Superior temporal gyrus (tissue), 1 donor: ENCODE results near the gene LMCD1.
A peak's percentile ranks its signal among the peaks of the same experiment; 100 is the strongest.

ENCODE experiments used
- DNase-seq: peaks from one replicate; pipeline ENCODE4 v3.0.0-alpha.2; 2016; ENCODE audit errors: extremely low spot score

Gene LMCD1

DNA sequence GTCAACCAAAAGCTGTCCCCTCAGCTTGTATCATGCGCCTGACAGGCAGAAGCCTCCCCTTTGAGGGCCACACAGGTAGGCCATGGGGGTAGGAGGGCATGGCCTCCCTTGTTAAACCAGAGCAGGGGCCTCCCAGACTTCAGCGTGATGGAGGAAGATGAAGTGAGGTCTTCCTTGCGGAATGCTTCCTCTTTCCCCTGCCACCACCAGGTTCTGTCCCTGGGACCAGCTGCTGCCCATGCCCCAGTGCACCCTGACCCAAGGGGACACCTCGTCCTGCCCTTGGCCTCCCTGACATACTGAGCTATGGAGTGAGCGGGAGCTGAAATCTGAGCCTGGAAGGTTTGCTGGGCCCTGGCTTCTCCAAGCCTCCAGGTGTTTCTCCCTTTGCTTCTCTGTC lies 116.3 kb downstream of the LMCD1 start:
- DNase-seq = no peak

DNA sequence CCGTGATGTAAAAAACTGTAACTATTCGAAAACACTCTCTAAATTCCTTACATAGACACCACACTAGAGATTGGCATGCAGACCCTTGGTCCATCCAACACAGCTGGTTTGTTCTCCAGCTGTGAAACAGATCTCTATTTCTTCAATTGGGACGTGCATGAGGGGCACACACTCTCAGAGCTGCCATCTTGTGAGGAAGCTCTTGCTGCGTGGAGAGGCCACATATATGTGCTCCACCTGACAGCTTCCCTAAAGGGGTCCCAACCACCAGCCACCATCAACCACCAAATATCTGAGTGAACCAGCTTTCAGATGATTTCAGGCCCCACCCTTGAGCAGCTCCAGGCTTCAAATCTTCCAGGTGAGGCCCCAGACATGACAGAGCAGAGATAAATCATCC lies 117.3 kb downstream of the LMCD1 start:
- no peak for DNase-seq

DNA sequence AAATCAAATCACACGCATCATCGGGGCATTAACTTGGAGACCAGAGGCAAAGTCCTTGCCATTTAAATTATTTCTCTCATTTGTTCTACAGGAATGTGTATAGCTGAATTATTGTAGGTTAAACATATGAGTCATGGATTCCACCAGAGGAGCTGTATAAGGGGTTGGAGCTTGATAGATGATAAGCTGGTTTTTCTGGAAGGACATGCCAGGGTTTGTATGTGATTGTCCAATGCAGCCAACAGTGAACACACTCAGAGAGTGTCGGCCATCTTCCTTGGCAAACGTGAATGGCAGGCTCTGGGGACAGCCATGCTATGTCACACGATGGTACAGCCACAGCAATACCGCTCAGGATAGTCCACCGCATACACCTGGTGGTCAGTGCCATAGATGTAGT lies 117.9 kb downstream of the LMCD1 start:
- DNase-seq = no peak

DNA sequence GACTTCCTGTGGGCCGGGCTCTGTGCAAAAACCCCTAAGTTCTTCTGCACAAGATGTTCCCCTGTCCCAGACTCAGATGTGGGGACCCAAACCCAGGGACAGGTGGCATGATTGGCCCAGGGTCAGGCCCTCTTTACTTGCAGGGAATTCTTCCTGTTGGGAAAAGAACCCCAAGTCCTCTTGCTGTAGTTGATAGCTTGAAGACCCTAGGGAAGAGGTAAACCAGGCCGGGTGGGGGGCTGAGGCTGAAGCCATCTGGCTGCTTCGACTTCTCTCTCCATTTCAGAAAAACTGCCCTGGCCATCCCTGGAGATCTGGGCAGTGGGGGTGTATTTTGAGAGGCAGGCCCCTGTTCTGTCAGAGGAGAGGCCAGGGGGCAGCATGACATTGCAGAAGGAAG lies 119.5 kb downstream of the LMCD1 start:
- DNase-seq = no peak

DNA sequence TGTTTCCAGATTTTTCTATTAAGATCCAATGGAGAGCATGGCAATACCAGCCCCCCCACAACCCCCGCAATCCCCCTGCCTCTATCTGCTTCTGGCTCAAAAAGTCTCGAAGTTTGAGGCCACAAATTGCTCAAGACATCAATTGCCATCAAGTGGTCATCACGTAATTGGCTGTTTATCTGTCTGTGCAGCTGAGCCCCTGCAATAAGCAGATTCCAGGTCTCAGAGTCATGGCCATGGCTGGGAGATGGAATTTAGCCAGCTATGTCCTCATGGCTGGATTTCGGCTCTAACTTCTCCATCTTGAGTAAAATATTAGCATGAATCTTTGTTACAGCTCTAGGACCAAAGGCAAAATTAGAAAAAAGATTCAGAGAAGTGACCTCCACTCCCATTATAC lies 120.2 kb downstream of the LMCD1 start:
- DNase-seq = no peak

DNA sequence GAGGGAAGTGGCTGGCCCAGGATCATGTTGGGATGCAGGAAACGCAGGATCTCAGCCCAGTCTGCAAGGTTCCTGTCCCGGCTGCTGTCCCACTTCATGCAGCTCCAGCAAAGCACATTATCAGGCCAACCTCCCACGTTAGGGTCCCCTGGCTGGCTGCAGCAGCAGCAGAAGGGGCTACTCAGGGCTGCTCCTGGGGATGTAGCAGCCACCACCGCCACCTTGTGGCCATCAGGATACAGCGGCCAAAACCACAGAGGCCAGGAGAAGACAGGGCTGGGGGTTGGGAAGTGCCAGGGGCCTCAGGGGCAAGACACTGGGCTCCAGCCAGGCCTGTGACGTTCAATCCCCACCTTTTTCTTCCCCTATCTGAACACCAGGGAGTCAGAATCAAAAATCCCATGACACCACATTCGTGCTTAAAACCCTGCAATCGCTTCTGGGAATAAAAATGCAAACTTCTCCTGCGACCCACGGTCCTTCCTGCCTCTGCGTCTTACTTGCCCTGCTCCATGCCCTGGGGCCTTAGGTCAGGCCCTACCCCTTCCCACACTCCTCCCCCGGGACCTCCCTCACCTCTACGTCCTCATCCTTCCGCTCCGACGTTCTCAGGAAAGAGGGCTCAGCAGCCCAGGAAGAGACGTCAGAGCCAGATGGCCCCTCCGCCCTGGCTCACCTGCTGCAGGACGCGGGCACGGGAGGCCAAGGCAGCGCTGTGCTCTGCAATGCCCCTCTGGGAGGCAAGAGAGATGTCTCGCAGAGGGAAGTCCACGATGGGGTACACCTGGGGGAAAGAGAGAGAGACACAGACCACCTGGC lies 121.5 kb downstream of the LMCD1 start:
- peak; percentile 77 for DNase-seq

DNA sequence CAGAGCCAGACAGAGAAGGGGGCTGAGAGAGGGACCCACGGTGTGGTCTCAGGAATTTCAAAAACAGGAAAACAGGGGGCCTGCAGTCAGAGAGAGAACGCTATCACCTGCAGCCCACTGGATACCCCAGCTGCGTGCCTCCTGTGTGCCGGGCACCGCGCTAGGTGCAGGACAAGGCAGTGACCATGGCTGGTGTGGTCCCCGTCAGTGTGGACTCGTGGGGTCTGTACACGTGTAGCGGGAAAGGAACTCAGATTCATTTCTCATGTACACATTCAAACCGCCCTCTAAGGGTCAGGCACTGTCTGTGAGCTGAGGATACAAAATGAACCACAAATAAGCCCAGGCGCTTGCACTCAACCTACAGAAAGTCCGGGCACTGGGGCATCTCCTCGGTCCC lies 122.1 kb downstream of the LMCD1 start:
- DNase-seq = no peak
